SK-N-SH (cell line): ENCODE measurements around the gene ATP8A1. TPM values are rescaled to one million over a fixed set of nuclear protein-coding genes. Genes with fewer than 3 reads are reported as not detected.

Experiments used
- CTCF ChIA-PET: fragments of 300-600, 350-600 bp; formaldehyde crosslinking; extraction: SDS; loops from one replicate; lab custom pipeline; 2021; lab: Yijun Ruan, JAX
- POLR2A ChIA-PET: fragments of 350-600 bp; sonication (Branson Sonifier 250); formaldehyde crosslinking; extraction: SDS; loops from one replicate; lab custom pipeline; 2020; ENCODE audit warnings: antibody characterized with exemption, inconsistent platforms; lab: Yijun Ruan, JAX
- DNase-seq: peaks from one replicate; pipeline ENCODE4 v3.0.0; 2012
- H2AFZ ChIP-seq: fragments of 200-600 bp; sonication (generic); 2 replicates; pipeline ENCODE4 v1.8.1; 2016; ENCODE audit warnings: antibody characterized with exemption, mild to moderate bottlenecking, low read depth
- H3F3A ChIP-seq: fragments of 200-600 bp; sonication (generic); replicated peaks from 2 replicates; pipeline ENCODE3; 2016; ENCODE audit warnings: antibody characterized with exemption, mild to moderate bottlenecking; ENCODE audit not compliant: insufficient read depth
- H3K27ac ChIP-seq, 2 experiments: fragments of 200-500 bp in 1 of 2; fragments of 200-600 bp in 1 of 2; sonication (Bioruptor generic) in 1 of 2; sonication (generic), shearing (Covaris generic) in 1 of 2; 2 replicates each; pipeline versions ENCODE4 v1.5.1 to v1.6.1; 2014 to 2016; ENCODE audit warnings: low read depth in 2 of 2, inconsistent platforms in 1 of 2, low read length in 1 of 2, mild to moderate bottlenecking in 1 of 2, mixed read lengths in 1 of 2
- H3K27me3 ChIP-seq: fragments of 200-600 bp; sonication (generic), shearing (Covaris generic); 2 replicates; pipeline ENCODE4 v1.6.1; 2016; ENCODE audit warnings: mixed run types; ENCODE audit not compliant: insufficient read depth
- H3K36me3 ChIP-seq, 2 experiments: fragments of 200-500 bp in 1 of 2; fragments of 200-600 bp in 1 of 2; sonication (Bioruptor generic) in 1 of 2; sonication (generic) in 1 of 2; replicated peaks in 1 of 2; 2 replicates each; pipeline versions ENCODE3 to v1.5.1; 2014 to 2016; ENCODE audit warnings: low read length in 1 of 2, mild to moderate bottlenecking in 1 of 2; ENCODE audit not compliant: insufficient read depth in 2 of 2, control insufficient read depth in 1 of 2
- H3K4me1 ChIP-seq, 2 experiments: fragments of 200-500 bp in 1 of 2; fragments of 200-600 bp in 1 of 2; sonication (Bioruptor generic) in 1 of 2; sonication (generic), shearing (Covaris generic) in 1 of 2; 2 replicates each; pipeline versions ENCODE4 v1.5.1 to v1.6.1; 2014 to 2016; ENCODE audit warnings: low read depth in 1 of 2, low read length in 1 of 2, mixed run types in 1 of 2; ENCODE audit not compliant: insufficient read depth in 2 of 2, control insufficient read depth in 1 of 2
- H3K4me2 ChIP-seq: fragments of 200-600 bp; sonication (generic), shearing (Covaris generic); 2 replicates; pipeline ENCODE4 v1.6.1; 2017; ENCODE audit warnings: mixed run types
- H3K4me3 ChIP-seq, 2 experiments: fragments of 200-500 bp in 1 of 2; fragments of 200-600 bp in 1 of 2; sonication (Bioruptor generic) in 1 of 2; sonication (generic), shearing (Covaris generic) in 1 of 2; 2 replicates each; pipeline versions ENCODE4 v1.5.1 to v1.8.1; 2014 to 2016; ENCODE audit warnings: low read depth in 2 of 2, inconsistent platforms in 1 of 2, low read length in 1 of 2, mild to moderate bottlenecking in 1 of 2, mixed read lengths in 1 of 2, moderate library complexity in 1 of 2
- H3K79me2 ChIP-seq: fragments of 200-600 bp; sonication (generic); 2 replicates; pipeline ENCODE4 v1.8.1; 2017; ENCODE audit warnings: mild to moderate bottlenecking; ENCODE audit not compliant: insufficient read depth
- H3K9ac ChIP-seq: fragments of 200-600 bp; sonication (generic); 2 replicates; pipeline ENCODE4 v1.6.1; 2017; ENCODE audit warnings: mixed run types
- H3K9me2 ChIP-seq: fragments of 200-600 bp; sonication (generic); 2 replicates; pipeline ENCODE4 v1.6.1; 2017; ENCODE audit warnings: mixed run types
- H3K9me3 ChIP-seq: fragments of 200-600 bp; sonication (generic); 2 replicates; pipeline ENCODE4 v1.6.1; 2017; ENCODE audit warnings: mixed run types, mild to moderate bottlenecking, moderate library complexity
- H4K20me1 ChIP-seq: fragments of 200-600 bp; sonication (generic); 2 replicates; pipeline ENCODE4 v1.6.1; 2017; ENCODE audit warnings: mild to moderate bottlenecking, mixed run types; ENCODE audit not compliant: insufficient read depth
- CTCF ChIP-seq: fragments of 200-600 bp; sonication (generic); IDR thresholded peaks from 2 replicates; pipeline ENCODE4 v1.6.1; 2017; ENCODE audit warnings: antibody characterized with exemption, mild to moderate bottlenecking, moderate library complexity
- EP300 ChIP-seq, 2 experiments: IDR thresholded peaks; 2 replicates each; pipeline versions ENCODE4 v1.4.0 to v1.6.1; 2012; ENCODE audit warnings: borderline replicate concordance in 1 of 2, low read depth in 1 of 2, low read length in 1 of 2
- FOXM1 ChIP-seq: IDR thresholded peaks from 2 replicates; pipeline ENCODE4 v1.4.0; 2012; ENCODE audit warnings: low read depth, mild to moderate bottlenecking
- GABPA ChIP-seq: IDR thresholded peaks from 2 replicates; pipeline ENCODE4 v1.4.0; 2012; ENCODE audit warnings: low read depth, mild to moderate bottlenecking
- GATA2 ChIP-seq: sonication (generic); formaldehyde crosslinking; IDR thresholded peaks from 2 replicates; pipeline ENCODE4 v1.5.0; 2020; ENCODE audit warnings: mild to moderate bottlenecking, missing genetic modification reagents
- MEF2A ChIP-seq: IDR thresholded peaks from 2 replicates; pipeline ENCODE4 v1.4.0; 2012; ENCODE audit warnings: low read depth, borderline replicate concordance
- POLR2AphosphoS5 ChIP-seq: IDR thresholded peaks from 2 replicates; pipeline ENCODE4 v1.6.1; 2012; ENCODE audit warnings: low read depth, low read length
- RCOR1 ChIP-seq: fragments of 150-350 bp; IDR thresholded peaks from 2 replicates; pipeline ENCODE4 v1.6.1; 2017; ENCODE audit warnings: antibody characterized with exemption, low read length
- REST ChIP-seq: IDR thresholded peaks from 2 replicates; pipeline ENCODE4 v1.6.1; 2012; ENCODE audit warnings: mild to moderate bottlenecking, low read depth, low read length, moderate library complexity
- RXRA ChIP-seq: IDR thresholded peaks from 2 replicates; pipeline ENCODE4 v1.4.0; 2012; ENCODE audit warnings: low read depth, mild to moderate bottlenecking, borderline replicate concordance
- SMC3 ChIP-seq: IDR thresholded peaks from 2 replicates; pipeline ENCODE4 v1.6.1; 2012; ENCODE audit warnings: low read depth, low read length, improper control_type of control experiment
- TCF12 ChIP-seq: IDR thresholded peaks from 2 replicates; pipeline ENCODE4 v1.4.0; 2012
- TEAD4 ChIP-seq: IDR thresholded peaks from 2 replicates; pipeline ENCODE4 v1.4.0; 2012; ENCODE audit warnings: mild to moderate bottlenecking, borderline replicate concordance; ENCODE audit not compliant: insufficient read depth
- USF2 ChIP-seq: fragments of 150-350 bp; IDR thresholded peaks from 2 replicates; pipeline ENCODE4 v1.6.1; 2017; ENCODE audit warnings: antibody characterized with exemption, low read length, low read depth, borderline replicate concordance
- YY1 ChIP-seq: IDR thresholded peaks from 2 replicates; pipeline ENCODE4 v1.4.0; 2012; ENCODE audit warnings: low read depth, mild to moderate bottlenecking
- polyA plus RNA-seq, 3 experiments: library from polyadenylated mRNA; depleted of rRNA; stranded (reverse); fragments of >200 nt; gene quantifications; 2 replicates each; pipeline ENCODE4 v1.2.3, GENCODE V29; 2012

Gene ATP8A1
- polyA plus RNA-seq, 1 of the 3 experiments (the other 2 are of a cell fraction), result 0.38 TPM

- no peak overlapping the region for H2AFZ ChIP-seq
- CTCF ChIA-PET, result interaction anchor here (1.5 kb wide), 1 partner anchor 9 kb away, joined by 6 read pairs; no protein-coding TSS in a partner anchor
- H3K27ac ChIP-seq, result no peak overlapping the region
- H3K36me3 ChIP-seq, result no peaks in the 10 kb centered on the region
- H3K4me1 ChIP-seq, result peaks cover 0 to 13% of the 10 kb centered on the region in 2 experiments; a peak in 1 of 4 replicates
- H3K9ac ChIP-seq, result no peak overlapping the region
- H3K9me2 ChIP-seq, result no peaks in the 10 kb centered on the region
- POLR2A ChIA-PET, result no interaction called here
- no peak for DNase-seq
- H3F3A ChIP-seq, result no peaks in the 10 kb centered on the region
- H3K4me2 ChIP-seq, result no peak overlapping the region
- no peaks in the 10 kb centered on the region for H4K20me1 ChIP-seq
- no peaks in the 10 kb centered on the region for H3K27me3 ChIP-seq
- no peaks in the 10 kb centered on the region for H3K9me3 ChIP-seq
- no peak overlapping the region for H3K4me3 ChIP-seq
- TF ChIP-seq FOXM1, result no peak
- no peak for TF ChIP-seq EP300 (IDR thresholded peaks at IDR 0.05; ENCODE audit: borderline replicate concordance in 1 of 2, low read depth in 1 of 2, low read length in 1 of 2)
- TF ChIP-seq MEF2A, result no peak
- no peak for TF ChIP-seq GATA2 (CRISPR knock-in tag)
- TF ChIP-seq CTCF, result no peak
- TF ChIP-seq YY1, result no peak
- TF ChIP-seq SMC3, result no peak
- no peak for TF ChIP-seq USF2
- no peak for TF ChIP-seq TEAD4
- TF ChIP-seq RXRA, result no peak
- TF ChIP-seq REST, result no peak
- no peak for TF ChIP-seq POLR2AphosphoS5
- no peak for TF ChIP-seq RCOR1
- TF ChIP-seq GABPA, result no peak
- no peak for TF ChIP-seq TCF12
- H3K79me2 ChIP-seq, result no peaks in the 10 kb centered on the region
Observed at GRCh38 chr4:42637867-42638266, 19.0 kb downstream of the ATP8A1 start.
